Heart right ventricle (tissue), 16 donors: ENCODE data around the gene DCDC2C. TPM values are rescaled to one million over a fixed set of nuclear protein-coding genes. Genes with fewer than 3 reads are reported as not detected.
A peak's percentile ranks its signal among the peaks of the same experiment; 100 is the strongest.

Source experiments
- ATAC-seq, 8 donors: fragments of 200-7000 bp; cut with Tn5 transposase; one replicate each; pipeline ENCODE4 v1.9.1; 2020; ENCODE audit warnings: mild to moderate bottlenecking in 8 of 8, moderate library complexity in 8 of 8, moderate number of reproducible peaks in 1 of 8
- DNase-seq, 2 donors: peaks; one replicate each; pipeline ENCODE4 v3.0.0-alpha.2; 2020
- H3K27ac ChIP-seq, 10 donors: fragments of 200-600 bp; sonication (generic) in 2 of 10; one replicate each; pipeline versions ENCODE4 v1.5.0 to v1.8.0; 2020 to 2022; ENCODE audit warnings: mild to moderate bottlenecking in 3 of 10
- H3K27me3 ChIP-seq, 7 donors: fragments of 200-600 bp; one replicate each; pipeline ENCODE4 v1.8.0; 2021 to 2022; ENCODE audit warnings: mild to moderate bottlenecking in 2 of 7
- H3K36me3 ChIP-seq, 9 donors: fragments of 200-600 bp; sonication (generic) in 1 of 9; one replicate each; pipeline versions ENCODE4 v1.5.0 to v1.8.0; 2020 to 2022; ENCODE audit warnings: mild to moderate bottlenecking in 2 of 9
- H3K4me1 ChIP-seq, 9 donors: fragments of 200-600 bp; sonication (generic) in 1 of 9; one replicate each; pipeline versions ENCODE4 v1.5.0 to v1.8.0; 2020 to 2022; ENCODE audit warnings: mild to moderate bottlenecking in 4 of 9
- H3K4me3 ChIP-seq, 10 donors: fragments of 200-600 bp; sonication (generic) in 2 of 10; one replicate each; pipeline versions ENCODE4 v1.5.0 to v1.8.0; 2020 to 2022; ENCODE audit warnings: mild to moderate bottlenecking in 7 of 10, moderate library complexity in 2 of 10
- H3K9me3 ChIP-seq, 11 donors: fragments of 200-600 bp in 10 of 11; sonication (generic) in 2 of 11; one replicate each; pipeline versions ENCODE4 v1.5.0 to v1.8.0; 2013 to 2022; ENCODE audit warnings: mild to moderate bottlenecking in 2 of 11, control low read depth in 1 of 11, moderate library complexity in 1 of 11
- WGBS, 2 donors: extraction: QIAGEN DNeasy Blood & Tissue Kit; methylation state at CpG; one replicate each; pipeline ENCODE4 v1.1.7; 2013; ENCODE audit warnings: inconsistent platforms in 1 of 2; 5-methylcytosine and 5-hydroxymethylcytosine counted together
- intact Hi-C, 10 donors: fragments of 100-400 bp; cut with DNase I; formaldehyde crosslinking; loops; one replicate each; pipeline versions ENCODE4 v1.11.1 to v1.14.2; 2022
- polyA plus RNA-seq, 2 donors: library from polyadenylated mRNA; stranded (reverse); fragments of 200-250 nt; gene quantifications; one replicate each; pipeline ENCODE4 v1.2.3, GENCODE V29; 2013
- total RNA-seq, 10 donors: library from RNA; stranded (reverse); fragmentation: NEBNext Ultra II Directional in 3 of 10; extraction: Animal tissue kit (Norgen Biotek cat#: 25700) in 3 of 10; gene quantifications; one replicate each; pipeline versions ENCODE4 v1.2.1 to v1.2.4, GENCODE V29; 2021 to 2023
- TF ChIP-seq, protein P1 (sequence below), 9 donors: fragments of 200-600 bp; sonication (generic) in 2 of 9; IDR thresholded peaks; one replicate each; pipeline versions ENCODE4 v1.5.0 to v1.8.0; 2021 to 2022; ENCODE audit warnings: antibody characterized with exemption in 9 of 9, mild to moderate bottlenecking in 5 of 9, moderate library complexity in 1 of 9
- donor health status: Arrhythmogenic right ventricular cardiomyopathy.
- donor health status: ischemic (EF 13 %, LVEDD 7.1; RV severe dilation, severe dysfunction).
- donor health status: healthy with polysubstance abuse.
- donor health status: DM: no; HTN: yes; CAD: no.
- donor health status: DM: no; HTN: no; CAD: no.
- donor health status: ischemic (EF 25% LVEDD 6.9; RV normal size, moderate dysfunction).
- donor health status: ischemic (EF 25% LVEDD 5.7; RV mildly dilated, moderate dysfunction).
- donor health status: healthy.
- donor health status: DM: yes; HTN: yes; CAD: no.
- donor health status: Ischemic cardiomyopathy.
- donor health status: ischemic (EF 35%, LVEDD 5.7; RV mildly dilated, moderate dysfunction).
- donor health status: nonischemic (EF 11% LVEDD 7.7; RV severe dilation, severe dysfunction).
- donor health status: DM: yes; HTN: yes; CAD: no.
- donor health status: PGD.
- donor health status: ischemic (EF 29% LVEDD 5.4; RV normal size, mild dysfunction).
- donor health status: nonischemic (EF 23%, LVEDD 6.1; RV moderate dilation, normal function).

DCDC2C gene
- total and polyA plus RNA-seq, 12 donors, result 0.66 TPM; not detected in 11

DNA sequence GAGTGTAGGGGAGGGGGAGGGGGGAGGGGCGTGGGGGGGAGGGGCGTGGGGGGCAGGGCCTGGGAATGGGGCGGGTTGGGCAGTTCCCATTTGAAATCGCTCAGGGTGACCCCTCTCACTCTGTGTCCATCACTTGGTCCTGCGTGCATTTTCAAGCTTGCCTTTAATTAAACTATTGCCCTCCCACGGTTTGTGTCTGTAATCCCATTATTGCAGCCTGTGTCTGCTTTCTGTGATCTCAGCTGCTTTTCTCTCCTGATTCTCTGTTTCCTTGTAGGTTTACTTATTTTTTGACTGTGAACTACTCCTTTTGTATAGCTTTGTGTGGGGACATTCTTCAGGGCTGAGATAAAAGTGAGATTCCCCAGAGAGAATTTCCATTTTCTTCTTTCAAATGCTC, 1.3 kb downstream of the DCDC2C start:
- Histone ChIP-seq H3K4me3 (no peak overlapping the region), H3K27me3 (peaks cover 9 to 73% (median 52%) of the 10 kb centered on the region in 7 donors), H3K36me3 (no peaks in the 10 kb centered on the region), H3K27ac (no peak overlapping the region), H3K9me3 (no peaks in the 10 kb centered on the region), H3K4me1 (peaks cover 0 to 5% (median 0%) of the 10 kb centered on the region in 9 donors)
- intact Hi-C loops, result no loop called here
- TF ChIP-seq, protein P1, sequence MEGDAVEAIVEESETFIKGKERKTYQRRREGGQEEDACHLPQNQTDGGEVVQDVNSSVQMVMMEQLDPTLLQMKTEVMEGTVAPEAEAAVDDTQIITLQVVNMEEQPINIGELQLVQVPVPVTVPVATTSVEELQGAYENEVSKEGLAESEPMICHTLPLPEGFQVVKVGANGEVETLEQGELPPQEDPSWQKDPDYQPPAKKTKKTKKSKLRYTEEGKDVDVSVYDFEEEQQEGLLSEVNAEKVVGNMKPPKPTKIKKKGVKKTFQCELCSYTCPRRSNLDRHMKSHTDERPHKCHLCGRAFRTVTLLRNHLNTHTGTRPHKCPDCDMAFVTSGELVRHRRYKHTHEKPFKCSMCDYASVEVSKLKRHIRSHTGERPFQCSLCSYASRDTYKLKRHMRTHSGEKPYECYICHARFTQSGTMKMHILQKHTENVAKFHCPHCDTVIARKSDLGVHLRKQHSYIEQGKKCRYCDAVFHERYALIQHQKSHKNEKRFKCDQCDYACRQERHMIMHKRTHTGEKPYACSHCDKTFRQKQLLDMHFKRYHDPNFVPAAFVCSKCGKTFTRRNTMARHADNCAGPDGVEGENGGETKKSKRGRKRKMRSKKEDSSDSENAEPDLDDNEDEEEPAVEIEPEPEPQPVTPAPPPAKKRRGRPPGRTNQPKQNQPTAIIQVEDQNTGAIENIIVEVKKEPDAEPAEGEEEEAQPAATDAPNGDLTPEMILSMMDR (IDR thresholded peaks at IDR 0.05), result no peak
- DNase-seq, result no peak
- WGBS, 2 donors, result 20 to 31% methylated on average over 4 of the region's 6 CpGs
- ATAC-seq, result no peak

DNA sequence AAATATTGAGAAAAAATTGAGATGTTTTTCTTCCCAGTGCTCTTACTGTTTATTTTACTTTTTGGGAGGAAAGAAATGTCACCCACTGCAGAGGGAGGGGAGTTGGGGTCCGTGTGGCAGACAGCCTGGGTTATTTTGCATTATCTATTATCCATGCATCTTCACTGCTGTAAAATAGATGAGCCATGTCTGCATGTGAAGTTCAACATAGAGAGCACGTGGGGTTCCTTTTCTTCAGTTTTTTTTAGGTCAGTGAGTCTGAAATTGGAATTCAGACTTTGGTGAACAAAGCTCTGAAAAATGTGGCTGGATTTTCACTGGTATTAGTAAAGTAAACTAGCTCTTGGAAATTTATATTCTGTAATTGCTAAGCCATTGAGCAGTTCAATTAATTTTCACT, 2.4 kb downstream of the DCDC2C start:
- Histone ChIP-seq H3K27me3 (peaks cover 9 to 80% (median 54%) of the 10 kb centered on the region in 7 donors), H3K4me3 (no peak overlapping the region), H3K36me3 (no peaks in the 10 kb centered on the region), H3K4me1 (peaks cover 0 to 5% (median 0%) of the 10 kb centered on the region in 9 donors), H3K9me3 (no peaks in the 10 kb centered on the region), H3K27ac (no peak overlapping the region)
- 33 to 42% methylated on average over 2 of the region's 2 CpGs for WGBS, 2 donors
- no peak for DNase-seq
- no peak for ATAC-seq
- intact Hi-C loops, result no loop called here
- TF ChIP-seq, protein P1 (IDR thresholded peaks at IDR 0.05), result no peak

DNA sequence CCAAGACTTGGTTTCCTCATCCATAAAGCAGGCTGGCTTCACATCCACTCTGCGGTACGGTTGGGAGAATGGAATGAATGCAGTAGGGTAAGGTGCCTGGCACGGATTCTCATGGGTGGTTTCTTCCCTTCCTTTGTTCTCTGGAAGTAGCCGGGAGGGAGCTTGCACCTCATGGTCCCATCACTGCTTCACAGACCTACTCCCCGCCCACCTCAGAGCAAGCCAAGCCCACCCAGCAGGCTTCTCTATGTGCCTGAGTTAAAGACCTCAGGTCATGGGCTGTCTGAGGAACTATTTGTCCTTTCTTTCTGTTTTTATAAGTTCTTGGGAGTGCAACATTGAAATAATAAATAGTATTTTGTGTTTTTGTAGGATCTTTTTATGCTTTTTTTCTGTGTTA, 3.5 kb downstream of the DCDC2C start:
- ATAC-seq, result peak in 1 of 8 donors; percentile 44
- WGBS, 2 donors, result 65 to 74% methylated on average over 5 of the region's 5 CpGs
- intact Hi-C loops, result no loop called here

DNA sequence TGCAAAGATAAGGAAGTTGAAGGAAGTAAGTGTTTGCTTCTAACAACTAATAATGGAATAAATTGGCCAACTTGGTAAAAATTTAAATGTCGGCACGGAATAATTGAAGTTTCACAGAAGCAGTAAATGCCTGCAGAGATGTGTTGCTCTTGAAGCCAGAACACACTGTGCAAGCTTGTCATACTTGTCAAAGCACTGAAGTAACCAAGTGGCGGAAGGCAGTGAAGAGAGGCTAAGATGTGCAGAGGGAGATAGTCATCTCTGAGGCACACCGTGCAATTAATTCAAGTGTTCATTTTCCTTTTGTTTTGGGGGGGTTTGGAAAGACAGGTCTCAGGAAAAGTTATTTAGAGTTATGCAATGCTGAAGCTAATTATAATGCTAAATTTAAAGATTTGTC, 5.2 kb downstream of the DCDC2C start:
- Histone ChIP-seq H3K27ac (no peak overlapping the region), H3K9me3 (no peaks in the 10 kb centered on the region), H3K27me3 (peaks cover 3 to 64% (median 33%) of the 10 kb centered on the region in 7 donors), H3K36me3 (no peaks in the 10 kb centered on the region), H3K4me3 (no peak overlapping the region), H3K4me1 (peaks cover 0 to 11% (median 0%) of the 10 kb centered on the region in 9 donors)
- WGBS, 2 donors, result 78 to 82% methylated on average over 4 of the region's 4 CpGs
- TF ChIP-seq, protein P1 (IDR thresholded peaks at IDR 0.05), result no peak
- intact Hi-C loops, result no loop called here
- ATAC-seq (no peak), DNase-seq (no peak)

More for the DNA sequence above, 3.5 kb downstream of the DCDC2C start:
- Histone ChIP-seq H3K9me3 (no peaks in the 10 kb centered on the region), H3K4me1 (peaks cover 0 to 5% (median 0%) of the 10 kb centered on the region in 9 donors), H3K27me3 (peaks cover 9 to 80% (median 48%) of the 10 kb centered on the region in 7 donors), H3K4me3 (no peak overlapping the region), H3K27ac (peak overlapping the region in 1 of 10 donors; percentile 9), H3K36me3 (no peaks in the 10 kb centered on the region)
- TF ChIP-seq, protein P1 (IDR thresholded peaks at IDR 0.05), result no peak
- DNase-seq, result no peak
